Vagina (tissue), 2 donors: ENCODE results near the gene SORCS2.

Experiments
- CTCF ChIP-seq, 3 experiments: fragments of 450-650 bp in 2 of 3; fragments of 200-600 bp in 1 of 3; sonication (generic) in 1 of 3; IDR thresholded peaks; one replicate each; pipeline ENCODE4 v1.5.1; 2017 to 2019; ENCODE audit warnings: antibody characterized with exemption in 3 of 3, mild to moderate bottlenecking in 2 of 3, moderate library complexity in 2 of 3
- POLR2A ChIP-seq, 2 donors: fragments of 450-650 bp; IDR thresholded peaks; one replicate each; pipeline ENCODE4 v1.6.1; 2017; ENCODE audit warnings: antibody characterized with exemption in 2 of 2, mild to moderate bottlenecking in 2 of 2, moderate library complexity in 2 of 2

- TF ChIP-seq CTCF (IDR thresholded peaks at IDR 0.05): no peak
- TF ChIP-seq POLR2A (IDR thresholded peaks at IDR 0.05): no peak
Measured at GRCh38 chr4:7498446-7499200, 306.3 kb downstream of the SORCS2 start.
